HepG2 (cell line): Measurements from ENCODE around the gene TCAP. TPM values are rescaled to one million over a fixed set of nuclear protein-coding genes. Genes with fewer than 3 reads are reported as not detected.

Experiments
- ARID2 ChIP-seq: sonication (generic); formaldehyde crosslinking; IDR thresholded peaks from 2 replicates; pipeline ENCODE4 v1.8.1; 2022; ENCODE audit warnings: mild to moderate bottlenecking, missing genetic modification reagents, borderline replicate concordance
- CCAR2 ChIP-seq: fragments of 200-400 bp; formaldehyde crosslinking; optimal IDR thresholded peaks from 2 replicates; pipeline ENCODE3; 2018; ENCODE audit warnings: low read depth, mild to moderate bottlenecking, low read length, moderate library complexity
- CENPT ChIP-seq: sonication (generic); formaldehyde crosslinking; IDR thresholded peaks from 2 replicates; pipeline ENCODE4 v1.8.0; 2022; ENCODE audit warnings: low read depth, mild to moderate bottlenecking, moderate library complexity, missing genetic modification reagents
- DPF2 ChIP-seq: sonication (generic); formaldehyde crosslinking; IDR thresholded peaks from 2 replicates; pipeline ENCODE4 v1.4.0; 2020; ENCODE audit warnings: mild to moderate bottlenecking, low read depth, missing genetic modification reagents, borderline replicate concordance
- NR2F6 ChIP-seq, 2 experiments: IDR thresholded peaks; 2 replicates each; pipeline ENCODE4 v1.6.1; 2016; ENCODE audit warnings: antibody characterized with exemption in 1 of 2, mild to moderate bottlenecking in 1 of 2
- PAX8 ChIP-seq: sonication (generic); formaldehyde crosslinking; IDR thresholded peaks from 2 replicates; pipeline ENCODE4 v1.8.0; 2022; ENCODE audit warnings: mild to moderate bottlenecking, missing genetic modification reagents, borderline replicate concordance
- PHF21A ChIP-seq: sonication (generic); formaldehyde crosslinking; IDR thresholded peaks from 2 replicates; pipeline ENCODE4 v1.5.0; 2020; ENCODE audit warnings: mild to moderate bottlenecking, missing genetic modification reagents
- RORA ChIP-seq: sonication (generic); formaldehyde crosslinking; IDR thresholded peaks from 2 replicates; pipeline ENCODE4 v1.5.0; 2020; ENCODE audit warnings: mild to moderate bottlenecking, missing genetic modification reagents, moderate library complexity
- TEAD2 ChIP-seq: sonication (generic); formaldehyde crosslinking; IDR thresholded peaks from 2 replicates; pipeline ENCODE4 v1.9.0; 2021; ENCODE audit warnings: missing genetic modification reagents
- TP53 ChIP-seq: sonication (generic); formaldehyde crosslinking; conservative IDR thresholded peaks from 2 replicates; pipeline ENCODE4 v1.4.0; 2020; ENCODE audit warnings: missing genetic modification reagents
- XBP1 ChIP-seq: sonication (generic); formaldehyde crosslinking; IDR thresholded peaks from 2 replicates; pipeline ENCODE4 v1.5.0; 2020; ENCODE audit warnings: missing genetic modification reagents
- ZBTB43 ChIP-seq: sonication (generic); formaldehyde crosslinking; conservative IDR thresholded peaks from 2 replicates; pipeline ENCODE4 v1.4.0; 2020; ENCODE audit warnings: missing genetic modification reagents
- ZC3H4 ChIP-seq: sonication (generic); formaldehyde crosslinking; IDR thresholded peaks from 2 replicates; pipeline ENCODE4 v1.4.0; 2020; ENCODE audit warnings: missing genetic modification reagents, borderline replicate concordance
- ZMYM2 ChIP-seq: sonication (generic); formaldehyde crosslinking; IDR thresholded peaks from 2 replicates; pipeline ENCODE4 v1.8.0; 2022; ENCODE audit warnings: mild to moderate bottlenecking, missing genetic modification reagents
- ZNF335 ChIP-seq: sonication (generic); formaldehyde crosslinking; IDR thresholded peaks from 2 replicates; pipeline ENCODE4 v1.4.0; 2020; ENCODE audit warnings: missing genetic modification reagents
- ZNF350 ChIP-seq: sonication (generic); formaldehyde crosslinking; IDR thresholded peaks from 2 replicates; pipeline ENCODE4 v1.4.0; 2020; ENCODE audit warnings: mild to moderate bottlenecking, low read depth, missing genetic modification reagents, borderline replicate concordance
- ZNF430 ChIP-seq: sonication (generic); formaldehyde crosslinking; IDR thresholded peaks from 2 replicates; pipeline ENCODE4 v1.9.0; 2021; ENCODE audit warnings: mild to moderate bottlenecking, missing genetic modification reagents
- ZNF569 ChIP-seq: sonication (generic); formaldehyde crosslinking; IDR thresholded peaks from 2 replicates; pipeline ENCODE4 v1.5.0; 2020; ENCODE audit warnings: mild to moderate bottlenecking, missing genetic modification reagents, moderate library complexity, borderline replicate concordance
- ZSCAN21 ChIP-seq: sonication (generic); formaldehyde crosslinking; IDR thresholded peaks from 2 replicates; pipeline ENCODE4 v1.8.0; 2022; ENCODE audit warnings: mild to moderate bottlenecking, missing genetic modification reagents, moderate library complexity, borderline replicate concordance
- polyA plus RNA-seq, 8 experiments: library from polyadenylated mRNA; depleted of rRNA in 3 of 8; stranded (reverse) in 7 of 8; unstranded in 1 of 8; fragments of >200 nt; fragmentation: Illumina TruSeq in 4 of 8; extraction: Trizol in 4 of 8; gene quantifications; 2 replicates each; pipeline versions ENCODE4 v1.2.1 to v1.2.3, GENCODE V29; 2011 to 2016; ENCODE audit warnings: low read depth in 4 of 8, missing spikeins in 1 of 8, mixed read lengths in 1 of 8; ENCODE audit not compliant: insufficient read depth in 1 of 8
- total RNA-seq, 5 experiments: library from RNA; depleted of rRNA; stranded (reverse); fragments of >200 nt; fragmentation: Illumina TruSeq; extraction: Trizol; gene quantifications; 2 replicates each; pipeline ENCODE4 v1.2.3, GENCODE V29; 2016; ENCODE audit warnings: low read depth in 1 of 5
- TF ChIP-seq, protein P1 (sequence below): sonication (generic); formaldehyde crosslinking; IDR thresholded peaks from 2 replicates; pipeline ENCODE4 v1.4.0; 2020; ENCODE audit warnings: missing genetic modification reagents
- TF ChIP-seq, protein P2 (sequence below): sonication (generic); formaldehyde crosslinking; IDR thresholded peaks from 2 replicates; pipeline ENCODE4 v1.4.0; 2020; ENCODE audit warnings: missing genetic modification reagents, mild to moderate bottlenecking, borderline replicate concordance
- TF ChIP-seq, protein P3 (sequence below): sonication (generic); formaldehyde crosslinking; IDR thresholded peaks from 2 replicates; pipeline ENCODE4 v1.4.0; 2020; ENCODE audit warnings: mild to moderate bottlenecking, missing genetic modification reagents

Gene TCAP
- total and polyA plus RNA-seq, 2 of the 13 experiments (the other 11 are each of a cell fraction or from before 2014, with no cell fraction given), result 0.24 to 0.65 TPM

DNA sequence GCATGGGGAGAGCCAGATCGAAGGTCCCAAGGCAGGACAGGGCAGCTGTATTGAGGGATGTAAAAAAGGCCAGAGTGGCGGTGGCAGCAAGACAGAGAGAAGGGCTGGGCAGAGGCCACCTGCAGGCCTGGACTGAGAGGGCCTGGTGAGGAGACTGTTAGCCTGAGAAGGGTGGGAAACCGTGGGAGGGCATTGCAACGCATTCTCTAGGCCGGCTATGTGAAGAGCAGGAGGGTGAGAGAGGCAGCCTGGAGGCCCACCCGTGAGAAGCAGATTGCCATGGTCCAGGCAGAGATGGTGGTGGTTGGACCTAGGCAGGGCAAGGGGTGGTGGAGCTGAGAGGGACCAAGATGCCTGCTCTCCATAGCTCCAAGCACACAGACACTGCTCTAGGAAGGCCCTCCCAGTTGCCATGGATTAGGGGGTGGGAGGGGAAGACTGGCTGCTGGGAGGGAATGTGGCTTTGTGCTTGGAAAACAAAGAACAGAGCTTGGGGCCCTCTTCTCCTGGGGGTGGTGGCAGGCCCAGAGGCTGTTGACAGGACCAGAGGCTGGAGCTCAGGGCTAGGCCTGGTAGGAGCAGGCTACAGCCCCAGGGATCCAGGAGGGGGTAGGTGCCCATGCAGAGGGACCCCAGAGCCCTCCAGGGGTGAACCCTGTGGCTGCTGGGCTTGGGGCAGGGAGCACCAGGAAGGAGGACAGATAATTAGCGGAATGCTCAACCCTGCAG is 12.4 kb upstream of the TCAP start (continued):
- TF ChIP-seq, protein P1, sequence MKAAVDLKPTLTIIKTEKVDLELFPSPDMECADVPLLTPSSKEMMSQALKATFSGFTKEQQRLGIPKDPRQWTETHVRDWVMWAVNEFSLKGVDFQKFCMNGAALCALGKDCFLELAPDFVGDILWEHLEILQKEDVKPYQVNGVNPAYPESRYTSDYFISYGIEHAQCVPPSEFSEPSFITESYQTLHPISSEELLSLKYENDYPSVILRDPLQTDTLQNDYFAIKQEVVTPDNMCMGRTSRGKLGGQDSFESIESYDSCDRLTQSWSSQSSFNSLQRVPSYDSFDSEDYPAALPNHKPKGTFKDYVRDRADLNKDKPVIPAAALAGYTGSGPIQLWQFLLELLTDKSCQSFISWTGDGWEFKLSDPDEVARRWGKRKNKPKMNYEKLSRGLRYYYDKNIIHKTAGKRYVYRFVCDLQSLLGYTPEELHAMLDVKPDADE (CRISPR knock-in tag), result no peak
- no peak for TF ChIP-seq CCAR2
- no peak; the same call in 1 of the 2 replicates for TF ChIP-seq ARID2 (CRISPR knock-in tag)
- TF ChIP-seq RORA (CRISPR knock-in tag), result no peak
- TF ChIP-seq, protein P2, sequence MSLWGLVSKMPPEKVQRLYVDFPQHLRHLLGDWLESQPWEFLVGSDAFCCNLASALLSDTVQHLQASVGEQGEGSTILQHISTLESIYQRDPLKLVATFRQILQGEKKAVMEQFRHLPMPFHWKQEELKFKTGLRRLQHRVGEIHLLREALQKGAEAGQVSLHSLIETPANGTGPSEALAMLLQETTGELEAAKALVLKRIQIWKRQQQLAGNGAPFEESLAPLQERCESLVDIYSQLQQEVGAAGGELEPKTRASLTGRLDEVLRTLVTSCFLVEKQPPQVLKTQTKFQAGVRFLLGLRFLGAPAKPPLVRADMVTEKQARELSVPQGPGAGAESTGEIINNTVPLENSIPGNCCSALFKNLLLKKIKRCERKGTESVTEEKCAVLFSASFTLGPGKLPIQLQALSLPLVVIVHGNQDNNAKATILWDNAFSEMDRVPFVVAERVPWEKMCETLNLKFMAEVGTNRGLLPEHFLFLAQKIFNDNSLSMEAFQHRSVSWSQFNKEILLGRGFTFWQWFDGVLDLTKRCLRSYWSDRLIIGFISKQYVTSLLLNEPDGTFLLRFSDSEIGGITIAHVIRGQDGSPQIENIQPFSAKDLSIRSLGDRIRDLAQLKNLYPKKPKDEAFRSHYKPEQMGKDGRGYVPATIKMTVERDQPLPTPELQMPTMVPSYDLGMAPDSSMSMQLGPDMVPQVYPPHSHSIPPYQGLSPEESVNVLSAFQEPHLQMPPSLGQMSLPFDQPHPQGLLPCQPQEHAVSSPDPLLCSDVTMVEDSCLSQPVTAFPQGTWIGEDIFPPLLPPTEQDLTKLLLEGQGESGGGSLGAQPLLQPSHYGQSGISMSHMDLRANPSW (CRISPR knock-in tag), result no peak
- 0 out of 2 replicates have a peak, but pooled peaks have one; percentile 23 for TF ChIP-seq DPF2 (CRISPR knock-in tag)
- 0 out of 2 replicates have a peak, but pooled peaks have one; percentile 24 for TF ChIP-seq CENPT (CRISPR knock-in tag)
- TF ChIP-seq, protein P3, sequence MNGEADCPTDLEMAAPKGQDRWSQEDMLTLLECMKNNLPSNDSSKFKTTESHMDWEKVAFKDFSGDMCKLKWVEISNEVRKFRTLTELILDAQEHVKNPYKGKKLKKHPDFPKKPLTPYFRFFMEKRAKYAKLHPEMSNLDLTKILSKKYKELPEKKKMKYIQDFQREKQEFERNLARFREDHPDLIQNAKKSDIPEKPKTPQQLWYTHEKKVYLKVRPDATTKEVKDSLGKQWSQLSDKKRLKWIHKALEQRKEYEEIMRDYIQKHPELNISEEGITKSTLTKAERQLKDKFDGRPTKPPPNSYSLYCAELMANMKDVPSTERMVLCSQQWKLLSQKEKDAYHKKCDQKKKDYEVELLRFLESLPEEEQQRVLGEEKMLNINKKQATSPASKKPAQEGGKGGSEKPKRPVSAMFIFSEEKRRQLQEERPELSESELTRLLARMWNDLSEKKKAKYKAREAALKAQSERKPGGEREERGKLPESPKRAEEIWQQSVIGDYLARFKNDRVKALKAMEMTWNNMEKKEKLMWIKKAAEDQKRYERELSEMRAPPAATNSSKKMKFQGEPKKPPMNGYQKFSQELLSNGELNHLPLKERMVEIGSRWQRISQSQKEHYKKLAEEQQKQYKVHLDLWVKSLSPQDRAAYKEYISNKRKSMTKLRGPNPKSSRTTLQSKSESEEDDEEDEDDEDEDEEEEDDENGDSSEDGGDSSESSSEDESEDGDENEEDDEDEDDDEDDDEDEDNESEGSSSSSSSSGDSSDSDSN (CRISPR knock-in tag), result peak; percentile 73
- no peak for TF ChIP-seq ZC3H4 (CRISPR knock-in tag)
- TF ChIP-seq ZNF430 (CRISPR knock-in tag), result no peak
- no peak for TF ChIP-seq XBP1 (CRISPR knock-in tag)
- TF ChIP-seq ZMYM2 (CRISPR knock-in tag), result no peak
- no peak for TF ChIP-seq ZSCAN21 (CRISPR knock-in tag)
- no peak for TF ChIP-seq ZBTB43 (CRISPR knock-in tag)
- TF ChIP-seq ZNF350 (CRISPR knock-in tag), result no peak
- no peak for TF ChIP-seq TEAD2
- TF ChIP-seq PHF21A (CRISPR knock-in tag), result 0 out of 2 replicates have a peak, but pooled peaks have one; percentile 16
- TF ChIP-seq NR2F6 (IDR thresholded peaks at IDR 0.05), result no peak
- peak; percentile 14; the same call in 1 of the 2 replicates for TF ChIP-seq NR2F6 (CRISPR knock-in tag; IDR thresholded peaks at IDR 0.05)
- TF ChIP-seq ZNF335, result no peak
- TF ChIP-seq TP53 (CRISPR knock-in tag), result no peak
- no peak for TF ChIP-seq ZNF569 (CRISPR knock-in tag)
- no peak for TF ChIP-seq PAX8 (CRISPR knock-in tag)
